ENCODE data around the gene ZMYM3. TPM values are rescaled to one million over a fixed set of nuclear protein-coding genes. Genes with fewer than 3 reads are reported as not detected.

The ZMYM3 gene
- total RNA-seq, 1 donor from 2014 or later: 20.1 TPM

DNA sequence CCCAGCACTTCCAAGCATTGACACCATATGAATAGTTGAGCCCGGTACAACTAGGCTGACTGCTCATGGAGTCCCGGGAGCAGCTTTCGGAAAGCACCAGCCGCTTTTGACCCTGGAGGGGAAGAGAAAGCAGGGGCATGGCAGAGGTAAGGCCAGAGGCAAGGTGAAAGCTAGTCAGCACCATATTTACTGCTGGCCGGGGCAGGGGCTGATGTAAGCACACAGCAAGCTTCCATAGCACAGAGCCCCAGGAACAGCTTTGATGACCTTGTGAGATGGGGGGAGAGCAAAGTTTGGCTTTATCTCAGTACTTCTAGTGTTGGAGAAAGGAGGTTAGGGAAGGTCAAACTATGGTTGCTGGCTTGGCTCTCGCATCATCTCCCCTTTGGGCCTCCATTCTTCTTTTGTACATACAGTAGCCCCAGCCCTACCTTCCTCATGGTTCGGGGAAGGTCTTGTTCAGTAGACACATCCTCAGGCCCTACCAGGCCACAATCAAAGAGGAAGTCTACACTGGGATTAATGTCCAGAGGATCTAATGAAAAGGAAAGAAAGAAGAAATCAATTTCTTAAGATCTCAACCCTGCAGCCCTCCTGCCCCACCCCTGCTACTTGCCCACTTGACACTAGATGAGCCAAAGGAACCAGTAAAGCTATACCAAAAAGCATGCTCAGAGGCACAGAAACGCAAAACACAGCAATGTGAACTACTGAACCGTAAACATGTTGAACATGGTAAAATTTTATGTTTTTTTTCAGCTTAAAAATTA is 9.4 kb downstream of the ZMYM3 start:
- Mint-ChIP-seq H3K4me1 (no peaks in the 10 kb centered on the region), H3K4me3 (no peak overlapping the region), H3K36me3 (ENCODE audit: low read depth) (peaks cover 51% of the 10 kb centered on the region), H3K27me3 (no peaks in the 10 kb centered on the region), H3K9me3 (no peaks in the 10 kb centered on the region), H3K27ac (no peak overlapping the region)
- DNase-seq: no peak
- intact Hi-C loops (cut with micrococcal nuclease): no loop called here

DNA sequence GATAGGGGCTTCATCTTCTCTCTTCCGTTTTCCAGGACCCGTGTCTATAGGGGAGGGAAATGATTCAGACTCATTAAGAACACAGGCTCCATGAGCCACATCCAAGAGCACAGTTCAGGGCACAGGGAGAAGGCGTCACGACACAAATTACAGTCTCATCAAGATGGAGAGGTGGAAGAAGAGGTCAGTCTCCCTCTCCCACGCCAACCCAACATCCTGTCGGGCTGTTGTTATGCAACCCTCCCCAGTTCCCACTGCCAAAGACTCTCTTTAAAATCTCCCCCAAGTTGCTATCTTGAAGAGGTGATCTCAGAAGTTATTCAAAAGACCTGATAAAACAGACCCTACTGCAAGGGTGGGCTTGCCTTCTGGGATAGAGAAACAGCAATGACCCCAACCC is 12.6 kb downstream of the ZMYM3 start:
- no peak for DNase-seq
- H3K27ac Mint-ChIP-seq: no peak overlapping the region
- no peaks in the 10 kb centered on the region for H3K27me3 Mint-ChIP-seq
- intact Hi-C loops (cut with micrococcal nuclease): no loop called here
- no peaks in the 10 kb centered on the region for H3K9me3 Mint-ChIP-seq
- no peak overlapping the region for H3K4me3 Mint-ChIP-seq
- H3K4me1 Mint-ChIP-seq: no peaks in the 10 kb centered on the region
- peaks cover 36% of the 10 kb centered on the region for H3K36me3 Mint-ChIP-seq (ENCODE audit: low read depth)

DNA sequence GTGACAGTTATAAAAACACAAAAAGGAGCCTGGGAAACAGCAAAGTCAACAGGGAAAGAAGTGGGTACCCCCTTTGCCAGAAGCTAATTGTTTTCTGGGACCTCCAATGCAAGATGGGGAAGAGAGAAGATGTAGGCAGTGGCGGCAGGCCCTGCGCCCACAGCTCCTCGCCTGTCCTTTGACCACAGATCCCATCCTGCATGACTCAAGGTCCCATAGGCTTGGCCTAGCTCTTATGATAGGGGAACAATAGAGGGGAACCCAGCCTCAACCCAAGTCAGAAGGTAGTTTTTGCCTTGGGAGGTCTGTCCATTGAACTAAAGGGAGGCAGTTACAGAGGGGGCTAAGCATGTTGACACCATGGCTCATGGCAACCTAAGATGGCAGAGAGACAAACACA is 14.2 kb downstream of the ZMYM3 start:
- Mint-ChIP-seq H3K4me3 (no peak overlapping the region), H3K9me3 (no peaks in the 10 kb centered on the region), H3K27ac (no peak overlapping the region), H3K27me3 (no peaks in the 10 kb centered on the region), H3K36me3 (ENCODE audit: low read depth) (peaks cover 30% of the 10 kb centered on the region), H3K4me1 (no peaks in the 10 kb centered on the region)
- intact Hi-C loops (cut with micrococcal nuclease): no loop called here
- DNase-seq: no peak

DNA sequence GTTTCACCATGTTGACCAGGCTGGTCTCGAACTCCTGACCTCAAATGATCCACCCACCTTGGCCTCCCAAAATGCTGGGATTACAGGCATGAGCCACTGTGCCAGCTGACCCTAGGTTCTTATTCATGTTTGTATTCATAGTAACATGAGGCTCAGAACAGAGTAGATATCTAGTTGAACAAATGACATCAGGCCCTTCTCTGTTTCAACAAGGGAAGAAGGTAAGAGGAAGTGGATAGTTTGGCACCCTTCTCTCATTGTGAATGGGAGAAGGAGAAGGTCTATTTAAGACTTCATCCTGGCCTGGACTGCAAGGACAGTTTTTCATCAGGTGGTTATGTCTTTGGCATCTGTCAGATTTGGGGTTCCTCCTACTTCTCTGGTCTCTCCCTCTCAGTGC is 17.1 kb downstream of the ZMYM3 start:
- H3K4me1 Mint-ChIP-seq: no peaks in the 10 kb centered on the region
- H3K4me3 Mint-ChIP-seq: no peak overlapping the region
- H3K27me3 Mint-ChIP-seq: no peaks in the 10 kb centered on the region
- no peak overlapping the region for H3K27ac Mint-ChIP-seq
- intact Hi-C loops (cut with micrococcal nuclease): no loop called here
- no peak for DNase-seq
- H3K9me3 Mint-ChIP-seq: no peaks in the 10 kb centered on the region
- H3K36me3 Mint-ChIP-seq (ENCODE audit: low read depth): peaks cover 14% of the 10 kb centered on the region

DNA sequence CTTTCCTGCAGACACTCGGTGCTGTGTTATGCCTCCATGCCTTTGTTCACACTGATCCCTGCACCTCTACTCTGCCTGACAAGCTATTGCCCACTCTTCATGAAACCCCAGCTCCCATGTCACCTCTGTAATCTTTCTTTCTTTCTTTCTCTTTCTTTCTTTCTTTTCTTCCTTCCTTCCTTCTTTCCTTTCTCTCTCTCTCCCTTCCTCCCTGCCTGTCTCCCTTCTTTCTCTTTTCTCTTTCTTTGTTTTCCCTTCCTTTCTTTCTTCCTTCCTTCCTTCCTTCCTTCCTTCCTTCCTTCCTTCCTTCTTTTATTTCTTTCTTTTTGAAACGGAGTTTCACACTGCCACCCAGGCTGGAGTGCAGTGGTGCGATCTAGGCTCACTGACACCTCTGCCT is 18.5 kb downstream of the ZMYM3 start:
- Mint-ChIP-seq H3K9me3 (no peaks in the 10 kb centered on the region), H3K4me1 (no peaks in the 10 kb centered on the region), H3K27ac (no peak overlapping the region), H3K27me3 (no peaks in the 10 kb centered on the region), H3K4me3 (no peak overlapping the region), H3K36me3 (ENCODE audit: low read depth) (peaks cover 5% of the 10 kb centered on the region)
- intact Hi-C loops (cut with micrococcal nuclease): no loop called here
- no peak for DNase-seq

DNA sequence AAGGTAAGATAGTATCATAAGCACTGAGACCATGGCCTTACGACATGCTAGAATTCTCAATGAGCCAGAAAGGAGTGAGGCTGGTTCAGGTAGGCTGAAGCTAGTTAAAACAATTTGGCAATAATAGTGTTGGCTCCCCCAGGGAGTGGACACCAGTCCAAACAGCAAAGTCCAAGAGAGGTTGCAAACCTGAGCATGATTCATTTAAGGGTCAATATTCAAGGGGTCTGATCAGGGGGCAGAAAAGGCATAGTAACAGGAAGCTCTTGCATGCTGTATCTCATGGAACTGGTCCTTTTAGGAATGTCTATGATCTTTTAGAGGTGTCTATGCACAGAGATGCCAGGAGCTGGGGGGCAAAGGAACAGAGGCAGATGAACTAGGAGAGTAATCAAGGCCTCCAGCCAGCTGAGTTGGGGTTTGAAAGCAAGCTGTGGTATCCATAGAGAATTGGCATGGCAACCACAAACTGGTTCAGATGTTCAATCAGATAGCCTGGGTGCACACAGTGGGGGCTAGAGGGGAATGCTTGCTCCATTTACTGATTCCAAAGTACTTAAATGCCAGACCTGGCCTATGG is 25.8 kb downstream of the ZMYM3 start:
- H3K9me3 Mint-ChIP-seq: no peaks in the 10 kb centered on the region
- H3K27me3 Mint-ChIP-seq: peaks cover 2% of the 10 kb centered on the region
- DNase-seq: no peak
- H3K4me3 Mint-ChIP-seq: no peak overlapping the region
- no peaks in the 10 kb centered on the region for H3K4me1 Mint-ChIP-seq
- H3K36me3 Mint-ChIP-seq (ENCODE audit: low read depth): no peaks in the 10 kb centered on the region
- H3K27ac Mint-ChIP-seq: no peak overlapping the region
- intact Hi-C loops (cut with micrococcal nuclease): no loop called here

DNA sequence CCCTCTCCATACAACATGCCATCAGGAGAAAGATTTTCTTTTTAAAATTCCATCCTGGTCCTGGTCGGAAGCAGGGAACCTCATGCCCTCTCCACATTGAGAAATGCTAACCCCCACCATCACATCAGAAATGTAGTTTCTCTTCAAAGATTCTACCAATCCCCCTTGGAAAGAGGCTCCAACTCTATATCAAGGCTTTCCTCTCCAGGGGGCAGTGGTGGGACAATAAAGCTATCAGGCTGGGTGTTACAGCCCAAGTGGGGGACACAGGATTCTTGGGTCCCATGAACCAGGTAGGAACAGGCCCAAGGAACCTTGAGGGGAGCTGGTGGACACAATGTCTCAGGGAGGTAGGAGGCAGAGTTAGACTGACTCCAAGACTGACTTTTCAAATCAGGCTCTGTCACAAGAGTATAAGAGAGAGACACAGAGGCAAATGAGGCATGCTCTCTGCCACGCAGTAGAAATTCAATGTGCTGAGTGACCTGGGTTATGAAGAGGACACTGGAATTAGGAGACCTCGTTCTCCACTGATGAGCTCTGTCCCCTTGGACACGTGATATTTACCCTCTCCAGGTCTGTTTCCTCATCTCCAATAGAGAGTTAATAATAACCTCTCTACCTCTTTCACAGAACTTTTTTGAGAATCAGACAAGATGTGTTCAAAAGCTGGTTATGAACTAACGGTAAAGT is 26.4 kb downstream of the ZMYM3 start:
- no peak overlapping the region for H3K4me3 Mint-ChIP-seq
- intact Hi-C loops (cut with micrococcal nuclease): no loop called here
- H3K4me1 Mint-ChIP-seq: no peaks in the 10 kb centered on the region
- DNase-seq: no peak
- no peak overlapping the region for H3K27ac Mint-ChIP-seq
- no peaks in the 10 kb centered on the region for H3K36me3 Mint-ChIP-seq (ENCODE audit: low read depth)
- H3K9me3 Mint-ChIP-seq: no peaks in the 10 kb centered on the region
- H3K27me3 Mint-ChIP-seq: peaks cover 2% of the 10 kb centered on the region

DNA sequence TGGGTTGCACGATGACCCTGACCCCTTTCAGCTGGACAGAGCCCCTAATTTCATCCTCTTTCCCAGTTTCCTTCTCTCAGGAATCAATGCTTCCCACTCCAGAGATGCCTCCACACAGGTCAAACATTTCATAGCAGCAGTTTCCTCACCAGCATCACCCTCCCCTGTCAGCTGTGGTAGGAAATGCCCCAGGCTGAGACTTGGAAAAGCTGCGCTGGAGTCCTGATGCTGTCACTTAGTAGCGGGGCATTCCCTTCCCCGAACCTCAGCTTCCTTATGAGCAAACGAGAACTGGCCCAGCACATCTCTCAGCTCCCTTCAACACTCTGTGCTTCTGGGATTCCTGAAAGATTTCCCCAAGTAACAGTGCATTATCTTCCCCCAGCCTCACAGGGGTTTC is 28.3 kb downstream of the ZMYM3 start:
- intact Hi-C loops (cut with micrococcal nuclease): no loop called here
- Mint-ChIP-seq H3K36me3 (ENCODE audit: low read depth) (no peaks in the 10 kb centered on the region), H3K27me3 (peaks cover 2% of the 10 kb centered on the region)

DNA sequence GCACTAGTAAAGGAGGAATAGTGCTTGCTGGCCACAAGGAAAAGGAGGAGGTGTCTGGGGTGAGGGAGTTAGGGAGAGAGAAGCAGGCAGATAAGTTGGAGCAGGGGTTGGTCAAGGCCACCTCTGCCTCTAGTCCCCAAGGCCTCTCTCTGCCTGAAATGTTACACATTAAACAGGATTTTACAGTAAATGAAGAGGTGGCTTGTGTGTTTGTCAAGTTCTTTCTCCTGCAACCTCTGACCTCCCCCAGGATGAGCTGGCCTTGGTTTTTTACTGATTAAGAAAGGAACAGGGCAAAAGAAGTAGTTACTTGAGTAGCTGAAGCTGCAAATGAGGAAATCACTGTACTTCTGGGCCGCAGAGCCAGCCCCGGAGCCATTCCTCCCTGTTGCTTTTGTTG is 28.9 kb downstream of the ZMYM3 start:
- H3K9me3 Mint-ChIP-seq: no peaks in the 10 kb centered on the region

More for the DNA sequence above, 28.3 kb downstream of the ZMYM3 start:
- Mint-ChIP-seq H3K9me3 (no peaks in the 10 kb centered on the region), H3K4me1 (no peaks in the 10 kb centered on the region), H3K4me3 (no peak overlapping the region), H3K27ac (no peak overlapping the region)
- no peak for DNase-seq

DNA sequence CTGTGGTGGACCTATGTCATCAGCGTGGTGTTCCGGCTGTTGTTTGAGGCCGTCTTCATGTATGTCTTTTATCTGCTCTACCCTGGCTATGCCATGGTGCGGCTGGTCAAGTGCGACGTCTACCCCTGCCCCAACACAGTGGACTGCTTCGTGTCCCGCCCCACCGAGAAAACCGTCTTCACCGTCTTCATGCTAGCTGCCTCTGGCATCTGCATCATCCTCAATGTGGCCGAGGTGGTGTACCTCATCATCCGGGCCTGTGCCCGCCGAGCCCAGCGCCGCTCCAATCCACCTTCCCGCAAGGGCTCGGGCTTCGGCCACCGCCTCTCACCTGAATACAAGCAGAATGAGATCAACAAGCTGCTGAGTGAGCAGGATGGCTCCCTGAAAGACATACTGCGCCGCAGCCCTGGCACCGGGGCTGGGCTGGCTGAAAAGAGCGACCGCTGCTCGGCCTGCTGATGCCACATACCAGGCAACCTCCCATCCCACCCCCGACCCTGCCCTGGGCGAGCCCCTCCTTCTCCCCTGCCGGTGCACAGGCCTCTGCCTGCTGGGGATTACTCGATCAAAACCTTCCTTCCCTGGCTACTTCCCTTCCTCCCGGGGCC is 29.7 kb downstream of the ZMYM3 start:
- no peaks in the 10 kb centered on the region for H3K4me1 Mint-ChIP-seq
- no peaks in the 10 kb centered on the region for H3K9me3 Mint-ChIP-seq
- H3K27ac Mint-ChIP-seq: no peak overlapping the region
- no peak overlapping the region for H3K4me3 Mint-ChIP-seq
- no peaks in the 10 kb centered on the region for H3K36me3 Mint-ChIP-seq (ENCODE audit: low read depth)
- H3K27me3 Mint-ChIP-seq: peaks cover 2% of the 10 kb centered on the region
- intact Hi-C loops (cut with micrococcal nuclease): no loop called here
- DNase-seq: no peak

More for the DNA sequence above, 28.9 kb downstream of the ZMYM3 start:
- intact Hi-C loops (cut with micrococcal nuclease): no loop called here
- Mint-ChIP-seq H3K4me1 (no peaks in the 10 kb centered on the region), H3K27me3 (peaks cover 2% of the 10 kb centered on the region), H3K4me3 (no peak overlapping the region), H3K36me3 (ENCODE audit: low read depth) (no peaks in the 10 kb centered on the region), H3K27ac (no peak overlapping the region)
- no peak for DNase-seq

DNA sequence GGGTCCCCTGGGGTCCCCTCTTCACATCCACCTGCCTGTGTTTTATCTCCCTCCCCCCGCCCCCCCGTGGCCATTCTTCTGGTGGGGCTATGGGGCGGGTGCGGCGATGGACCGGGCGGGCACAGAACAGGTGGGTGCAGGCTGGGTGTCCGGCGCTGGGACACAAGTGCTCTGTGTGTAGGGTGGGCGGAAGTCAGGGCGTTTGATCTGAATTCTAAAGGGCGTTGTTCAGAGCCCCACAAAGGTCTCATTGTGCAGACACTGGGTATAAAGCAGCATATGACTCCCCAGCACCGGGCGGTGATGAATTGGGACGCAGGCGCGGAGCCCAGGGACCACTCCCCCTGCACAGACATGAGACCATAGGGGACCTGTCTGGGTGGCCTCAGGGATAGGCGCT is 31.0 kb downstream of the ZMYM3 start, which contains the start of gene GJB1:
GJB1 (plus strand) TSS at position 296 of the 400 bp plus-strand sequence. CDS start 484 bp downstream, outside the sequence.
- H3K27ac Mint-ChIP-seq: no peak within 1 kb of the TSS
- intact Hi-C loops (cut with micrococcal nuclease): no loop called here
- H3K27me3 Mint-ChIP-seq: peaks cover 2% of the 10 kb centered on the region
- H3K9me3 Mint-ChIP-seq: no peaks in the 10 kb centered on the region
- no peaks in the 10 kb centered on the region for H3K4me1 Mint-ChIP-seq
- DNase-seq: no peak
- no peak within 1 kb of the TSS for H3K4me3 Mint-ChIP-seq
- no peaks in the 10 kb centered on the region for H3K36me3 Mint-ChIP-seq (ENCODE audit: low read depth)

DNA sequence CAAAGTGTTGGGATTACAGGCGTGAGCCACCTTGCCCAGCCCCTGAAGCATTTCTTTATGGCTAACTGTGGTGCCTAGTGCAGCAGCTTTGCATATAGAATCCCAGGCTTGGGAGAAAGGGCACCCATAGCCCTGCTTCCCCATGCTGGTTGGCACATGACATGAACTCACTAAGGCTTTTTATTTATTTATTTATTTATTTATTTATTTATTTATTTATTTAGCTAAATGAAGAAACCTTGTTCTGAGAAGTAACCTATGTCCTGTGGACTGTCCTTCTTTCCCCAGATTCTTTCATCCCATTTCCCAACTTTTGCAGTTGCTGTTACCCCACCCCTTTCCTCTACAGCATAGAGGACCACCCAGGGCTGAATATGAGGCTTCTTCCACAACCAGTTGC is 32.8 kb downstream of the ZMYM3 start:
- Mint-ChIP-seq H3K27ac (no peak overlapping the region), H3K27me3 (no peaks in the 10 kb centered on the region), H3K4me3 (no peak overlapping the region), H3K9me3 (no peaks in the 10 kb centered on the region), H3K36me3 (ENCODE audit: low read depth) (no peaks in the 10 kb centered on the region), H3K4me1 (no peaks in the 10 kb centered on the region)
- no peak for DNase-seq
- intact Hi-C loops (cut with micrococcal nuclease): no loop called here

DNA sequence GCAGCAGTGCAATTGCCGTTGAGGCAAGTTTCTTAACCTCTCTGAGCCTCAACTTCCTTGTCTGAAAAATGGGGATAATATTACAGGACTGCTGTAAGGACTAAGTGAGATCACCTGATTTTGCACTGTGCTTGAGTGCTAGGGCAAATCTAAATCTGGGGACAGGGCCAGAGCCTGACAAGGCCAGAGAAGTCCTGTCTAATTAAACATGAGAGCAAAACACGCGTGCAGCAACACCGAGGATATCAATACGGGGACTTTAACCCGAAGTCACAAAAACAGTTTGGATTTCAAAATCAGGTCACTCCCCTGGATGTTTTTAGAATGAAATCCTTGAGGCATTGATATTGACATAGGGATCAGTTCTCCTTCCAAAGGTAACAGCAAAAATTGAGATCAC is 36.6 kb downstream of the ZMYM3 start:
- intact Hi-C loops (cut with micrococcal nuclease): no loop called here
- H3K27me3 Mint-ChIP-seq: peaks cover 10% of the 10 kb centered on the region
- no peak overlapping the region for H3K4me3 Mint-ChIP-seq
- H3K36me3 Mint-ChIP-seq (ENCODE audit: low read depth): no peaks in the 10 kb centered on the region
- DNase-seq: no peak
- no peaks in the 10 kb centered on the region for H3K4me1 Mint-ChIP-seq
- H3K9me3 Mint-ChIP-seq: no peaks in the 10 kb centered on the region
- no peak overlapping the region for H3K27ac Mint-ChIP-seq

DNA sequence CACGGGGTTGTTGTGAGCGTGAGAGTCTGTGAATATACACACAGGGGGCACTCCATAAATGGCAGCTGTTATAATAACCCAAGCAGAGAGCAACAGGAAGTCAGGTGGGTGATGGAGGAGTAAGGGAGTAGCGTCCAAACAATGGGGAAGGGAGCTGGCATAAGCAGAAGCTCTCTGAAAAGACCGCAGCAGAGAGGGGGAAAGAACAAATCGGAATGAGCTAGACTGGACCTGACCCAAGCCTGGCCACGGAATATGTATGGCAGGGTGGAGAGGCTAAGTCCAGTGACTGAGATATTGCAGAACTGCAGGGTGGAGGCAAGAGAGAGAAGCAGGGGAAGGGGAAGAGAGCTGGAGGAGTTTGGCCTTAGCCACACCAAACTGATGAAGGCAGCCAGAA is 37.5 kb downstream of the ZMYM3 start:
- Mint-ChIP-seq H3K27me3 (peaks cover 11% of the 10 kb centered on the region), H3K4me1 (no peaks in the 10 kb centered on the region), H3K36me3 (ENCODE audit: low read depth) (no peaks in the 10 kb centered on the region), H3K27ac (no peak overlapping the region), H3K9me3 (no peaks in the 10 kb centered on the region), H3K4me3 (no peak overlapping the region)
- no peak for DNase-seq
- intact Hi-C loops (cut with micrococcal nuclease): no loop called here

Measured in activated CD4-positive, alpha-beta T cell treated with anti-CD3 and anti-CD28 coated beads, Interleukin-2, amount 10 ng/mL, durations not matched to agents 24 days and 14 days (primary cell).